Panc1 (cell line): ENCODE data around the gene QSER1. TPM values are rescaled to one million over a fixed set of nuclear protein-coding genes. Genes with fewer than 3 reads are reported as not detected.
A peak's percentile ranks its signal among the peaks of the same experiment; 100 is the strongest.

ENCODE experiments used
- ATAC-seq: fragments of 200-7000 bp; cut with Tn5 transposase; 2 replicates; pipeline ENCODE4 v1.9.1; 2020; ENCODE audit warnings: mild to moderate bottlenecking, moderate library complexity
- BruUV-seq: library from RNA; stranded (reverse); fragments of 400-500 nt; replicated peaks from 2 replicates; lab custom pipeline; 2021; lab: Mats Ljungman, UMichigan
- CTCF ChIA-PET: fragments of 300-600 bp; sonication (Branson Sonifier 250); formaldehyde crosslinking; loops from one replicate; lab custom pipeline; 2022; ENCODE audit warnings: antibody characterized with exemption; lab: Charles Lee
- POLR2A ChIA-PET: fragments of 300-600 bp; sonication (Branson Sonifier 250); formaldehyde crosslinking; loops from one replicate; lab custom pipeline; 2022; ENCODE audit warnings: antibody characterized with exemption; lab: Charles Lee
- DNase-seq: peaks from one replicate; pipeline ENCODE4 v3.0.0-alpha.2; 2010; ENCODE audit warnings: low read depth, low spot score
- H3K27ac ChIP-seq: 2 replicates; pipeline ENCODE4 v1.5.1; 2011; ENCODE audit warnings: mild to moderate bottlenecking, low read length, inconsistent platforms
- H3K27me3 ChIP-seq: fragments of 200-500 bp; sonication (Bioruptor generic); 2 replicates; pipeline ENCODE4 v1.6.0; 2014; ENCODE audit warnings: low read length, inconsistent platforms; ENCODE audit not compliant: control insufficient read depth, insufficient read depth
- H3K36me3 ChIP-seq: fragments of 200-500 bp; sonication (Bioruptor generic); 2 replicates; pipeline ENCODE4 v1.5.1; 2014; ENCODE audit warnings: inconsistent platforms, mild to moderate bottlenecking, low read length, moderate library complexity; ENCODE audit not compliant: control insufficient read depth, insufficient read depth
- H3K4me1 ChIP-seq: 2 replicates; pipeline ENCODE4 v1.5.1; 2011; ENCODE audit warnings: inconsistent platforms, mild to moderate bottlenecking, low read length, moderate library complexity; ENCODE audit not compliant: control insufficient read depth, insufficient read depth
- H3K4me3 ChIP-seq, 2 experiments: 2 replicates each; pipeline ENCODE4 v1.5.1; 2011 to 2012; ENCODE audit warnings: low read depth in 2 of 2, low read length in 2 of 2, mild to moderate bottlenecking in 2 of 2, inconsistent platforms in 1 of 2, moderate library complexity in 1 of 2
- H3K9me3 ChIP-seq: fragments of 200-500 bp; sonication (Bioruptor generic); 2 replicates; pipeline ENCODE4 v1.5.1; 2014; ENCODE audit warnings: low read depth, mild to moderate bottlenecking, inconsistent platforms, low read length, moderate library complexity; ENCODE audit not compliant: control insufficient read depth, insufficient read depth
- POLR2AphosphoS5 ChIP-seq: IDR thresholded peaks from 2 replicates; pipeline ENCODE4 v1.6.1; 2012; ENCODE audit warnings: mild to moderate bottlenecking, low read depth, low read length, moderate library complexity
- SIN3A ChIP-seq: IDR thresholded peaks from 2 replicates; pipeline ENCODE4 v1.6.1; 2012; ENCODE audit warnings: low read depth, mild to moderate bottlenecking, low read length, moderate library complexity, borderline replicate concordance; ENCODE audit not compliant: insufficient read depth
- TCF7L2 ChIP-seq: IDR thresholded peaks from 2 replicates; pipeline ENCODE4 v1.6.1; 2011; ENCODE audit warnings: mild to moderate bottlenecking, low read depth, low read length, inconsistent platforms
- in situ Hi-C: cut with HindIII; loops from 2 replicates; pipeline ENCODE4 v1.10.0; 2016; ENCODE audit warnings: low sequenced_read_pairs, low pct_unique_long_range_greater_than_20kb
- intact Hi-C: fragments of 100-400 bp; cut with micrococcal nuclease; formaldehyde crosslinking; loops from one replicate; pipeline ENCODE4 v1.10.0; 2022; ENCODE audit not compliant: unreplicated experiment
- total RNA-seq: library from RNA; stranded (reverse); gene quantifications from one replicate; pipeline ENCODE4 v1.2.1, GENCODE V29; 2021; ENCODE audit not compliant: unreplicated experiment
- TF ChIP-seq, protein P1 (sequence below), 2 experiments: IDR thresholded peaks; 2 replicates each; pipeline ENCODE4 v1.6.1; 2011 to 2012; ENCODE audit warnings: low read depth in 2 of 2, control low read depth in 1 of 2, low read length in 1 of 2, mild to moderate bottlenecking in 1 of 2, moderate library complexity in 1 of 2; ENCODE audit not compliant: insufficient read depth in 1 of 2
- TF ChIP-seq, protein P2 (sequence below): fragments of 450-650 bp; IDR thresholded peaks from 2 replicates; pipeline ENCODE4 v1.5.1; 2017; ENCODE audit warnings: mild to moderate bottlenecking

QSER1 gene
- total RNA-seq, 1 experiment from 2014 or later = 48.2 TPM

DNA sequence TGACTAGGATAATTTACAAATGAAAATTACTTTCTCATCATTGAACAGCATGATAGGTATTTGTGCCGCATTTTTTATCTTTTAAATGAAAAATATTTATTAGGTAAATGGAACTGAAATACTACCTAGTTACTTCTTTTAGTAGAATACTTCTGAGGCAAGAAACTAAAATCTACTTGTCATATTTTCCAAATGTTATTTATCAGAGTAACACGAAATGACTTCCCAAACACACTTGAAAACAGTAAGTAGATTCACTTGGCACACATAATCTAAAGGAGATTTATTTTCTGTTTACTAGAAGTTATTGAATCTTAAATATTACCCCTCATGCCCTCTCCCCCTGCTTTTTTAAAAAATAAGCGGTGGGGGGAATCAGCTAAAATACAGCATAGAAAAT, 2.3 kb downstream of the QSER1 start:
- Histone ChIP-seq H3K4me1 (peaks cover 27% of the 10 kb centered on the region), H3K9me3 (no peaks in the 10 kb centered on the region), H3K4me3 (peak overlapping the region; percentile 85 to 92; a peak in 3 of 4 replicates), H3K36me3 (peaks cover 5% of the 10 kb centered on the region), H3K27ac (peak overlapping the region; percentile 81), H3K27me3 (no peaks in the 10 kb centered on the region)
- CTCF ChIA-PET = interaction anchor here (1.2 kb wide), 1 partner anchor 9 kb away, joined by 4 read pairs; no protein-coding TSS in a partner anchor
- DNase-seq (no peak), ATAC-seq (no peak)
- POLR2A ChIA-PET = interaction anchor here (1.0 kb wide), 1 partner anchor 170 kb away, joined by 3 read pairs; no protein-coding TSS in a partner anchor
- intact Hi-C loops = no loop called here
- in situ Hi-C loops = no loop called here
- BruUV-seq = TSS peak; percentile 64
- TF ChIP-seq, protein P1, sequence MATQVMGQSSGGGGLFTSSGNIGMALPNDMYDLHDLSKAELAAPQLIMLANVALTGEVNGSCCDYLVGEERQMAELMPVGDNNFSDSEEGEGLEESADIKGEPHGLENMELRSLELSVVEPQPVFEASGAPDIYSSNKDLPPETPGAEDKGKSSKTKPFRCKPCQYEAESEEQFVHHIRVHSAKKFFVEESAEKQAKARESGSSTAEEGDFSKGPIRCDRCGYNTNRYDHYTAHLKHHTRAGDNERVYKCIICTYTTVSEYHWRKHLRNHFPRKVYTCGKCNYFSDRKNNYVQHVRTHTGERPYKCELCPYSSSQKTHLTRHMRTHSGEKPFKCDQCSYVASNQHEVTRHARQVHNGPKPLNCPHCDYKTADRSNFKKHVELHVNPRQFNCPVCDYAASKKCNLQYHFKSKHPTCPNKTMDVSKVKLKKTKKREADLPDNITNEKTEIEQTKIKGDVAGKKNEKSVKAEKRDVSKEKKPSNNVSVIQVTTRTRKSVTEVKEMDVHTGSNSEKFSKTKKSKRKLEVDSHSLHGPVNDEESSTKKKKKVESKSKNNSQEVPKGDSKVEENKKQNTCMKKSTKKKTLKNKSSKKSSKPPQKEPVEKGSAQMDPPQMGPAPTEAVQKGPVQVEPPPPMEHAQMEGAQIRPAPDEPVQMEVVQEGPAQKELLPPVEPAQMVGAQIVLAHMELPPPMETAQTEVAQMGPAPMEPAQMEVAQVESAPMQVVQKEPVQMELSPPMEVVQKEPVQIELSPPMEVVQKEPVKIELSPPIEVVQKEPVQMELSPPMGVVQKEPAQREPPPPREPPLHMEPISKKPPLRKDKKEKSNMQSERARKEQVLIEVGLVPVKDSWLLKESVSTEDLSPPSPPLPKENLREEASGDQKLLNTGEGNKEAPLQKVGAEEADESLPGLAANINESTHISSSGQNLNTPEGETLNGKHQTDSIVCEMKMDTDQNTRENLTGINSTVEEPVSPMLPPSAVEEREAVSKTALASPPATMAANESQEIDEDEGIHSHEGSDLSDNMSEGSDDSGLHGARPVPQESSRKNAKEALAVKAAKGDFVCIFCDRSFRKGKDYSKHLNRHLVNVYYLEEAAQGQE (IDR thresholded peaks at IDR 0.05; ENCODE audit: insufficient read depth in 1 of 2, low read depth in 2 of 2, low read length in 1 of 2) = no peak
- TF ChIP-seq, protein P2, sequence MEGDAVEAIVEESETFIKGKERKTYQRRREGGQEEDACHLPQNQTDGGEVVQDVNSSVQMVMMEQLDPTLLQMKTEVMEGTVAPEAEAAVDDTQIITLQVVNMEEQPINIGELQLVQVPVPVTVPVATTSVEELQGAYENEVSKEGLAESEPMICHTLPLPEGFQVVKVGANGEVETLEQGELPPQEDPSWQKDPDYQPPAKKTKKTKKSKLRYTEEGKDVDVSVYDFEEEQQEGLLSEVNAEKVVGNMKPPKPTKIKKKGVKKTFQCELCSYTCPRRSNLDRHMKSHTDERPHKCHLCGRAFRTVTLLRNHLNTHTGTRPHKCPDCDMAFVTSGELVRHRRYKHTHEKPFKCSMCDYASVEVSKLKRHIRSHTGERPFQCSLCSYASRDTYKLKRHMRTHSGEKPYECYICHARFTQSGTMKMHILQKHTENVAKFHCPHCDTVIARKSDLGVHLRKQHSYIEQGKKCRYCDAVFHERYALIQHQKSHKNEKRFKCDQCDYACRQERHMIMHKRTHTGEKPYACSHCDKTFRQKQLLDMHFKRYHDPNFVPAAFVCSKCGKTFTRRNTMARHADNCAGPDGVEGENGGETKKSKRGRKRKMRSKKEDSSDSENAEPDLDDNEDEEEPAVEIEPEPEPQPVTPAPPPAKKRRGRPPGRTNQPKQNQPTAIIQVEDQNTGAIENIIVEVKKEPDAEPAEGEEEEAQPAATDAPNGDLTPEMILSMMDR = no peak
- TF ChIP-seq TCF7L2 (no peak), POLR2AphosphoS5 (no peak), SIN3A (no peak)

DNA sequence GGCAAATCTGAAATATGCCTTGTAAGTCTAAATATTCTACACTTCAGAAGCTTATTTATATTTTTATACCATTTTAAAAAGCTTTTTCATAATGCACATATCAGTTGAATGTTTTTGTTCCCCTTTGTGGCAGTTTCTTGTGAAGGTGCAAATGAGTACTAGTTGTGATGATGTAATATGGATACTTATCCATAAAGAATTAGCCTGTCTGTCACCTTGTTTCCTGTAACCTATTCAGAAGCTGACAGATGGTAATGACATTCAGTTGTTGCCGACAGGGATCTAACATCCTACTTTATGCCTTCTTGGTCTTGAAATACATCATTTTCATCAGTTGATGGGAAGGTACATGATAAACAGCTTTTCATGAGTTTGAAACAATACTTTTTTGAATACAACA, 2.9 kb downstream of the QSER1 start:
- Histone ChIP-seq H3K4me3 (no peak overlapping the region), H3K27me3 (no peaks in the 10 kb centered on the region), H3K9me3 (no peaks in the 10 kb centered on the region), H3K36me3 (peaks cover 5% of the 10 kb centered on the region), H3K4me1 (peaks cover 27% of the 10 kb centered on the region), H3K27ac (0 out of 2 replicates have a peak overlapping the region, but pooled peaks have one; percentile 19)
- ChIA-PET POLR2A (no interaction called here), CTCF (no interaction called here)
- TF ChIP-seq, protein P1 (IDR thresholded peaks at IDR 0.05; ENCODE audit: insufficient read depth in 1 of 2, low read depth in 2 of 2, low read length in 1 of 2) = no peak
- TF ChIP-seq, protein P2 = no peak
- TF ChIP-seq TCF7L2 = no peak
- no peak for TF ChIP-seq SIN3A
- no peak for TF ChIP-seq POLR2AphosphoS5
- in situ Hi-C loops (no loop called here), intact Hi-C loops (no loop called here)
- DNase-seq = no peak
- no peak for ATAC-seq
- BruUV-seq = no TSS peak
